22Rv1 (cell line): ENCODE data around the gene DACH1.

Experiments
- H3K27ac ChIP-seq: fragments of 450-650 bp; 2 replicates; pipeline ENCODE4 v1.5.1; 2017
- ZFX ChIP-seq: fragments of 450-650 bp; IDR thresholded peaks from 2 replicates; pipeline ENCODE4 v1.6.1; 2017; ENCODE audit warnings: antibody characterized with exemption, borderline replicate concordance
- TF ChIP-seq, protein P1 (sequence below): fragments of 450-650 bp; IDR thresholded peaks from 2 replicates; pipeline ENCODE4 v1.5.1; 2017; ENCODE audit warnings: mild to moderate bottlenecking

DACH1 gene

DNA sequence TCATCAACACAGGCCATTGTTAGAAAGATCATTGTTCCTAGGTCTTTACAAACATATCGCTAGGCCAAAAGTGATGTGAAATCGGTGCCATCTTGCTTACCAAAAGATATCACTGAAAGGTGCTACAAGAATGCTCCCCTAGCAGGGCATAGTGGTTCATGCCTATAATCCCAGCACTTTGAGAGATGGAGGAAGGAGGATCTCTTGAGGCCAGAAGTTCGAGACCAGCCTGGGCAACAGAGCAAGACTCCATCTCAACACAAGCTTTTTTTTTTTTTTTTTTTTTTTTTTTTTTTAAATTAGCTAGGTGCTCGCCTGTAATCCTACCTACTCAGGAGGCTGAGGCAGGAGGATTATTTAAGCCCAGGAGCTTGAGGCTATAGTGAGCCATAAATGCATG, 92.1 kb downstream of the DACH1 start:
- no peak overlapping the region for H3K27ac ChIP-seq
- no peak for TF ChIP-seq ZFX
- TF ChIP-seq, protein P1, sequence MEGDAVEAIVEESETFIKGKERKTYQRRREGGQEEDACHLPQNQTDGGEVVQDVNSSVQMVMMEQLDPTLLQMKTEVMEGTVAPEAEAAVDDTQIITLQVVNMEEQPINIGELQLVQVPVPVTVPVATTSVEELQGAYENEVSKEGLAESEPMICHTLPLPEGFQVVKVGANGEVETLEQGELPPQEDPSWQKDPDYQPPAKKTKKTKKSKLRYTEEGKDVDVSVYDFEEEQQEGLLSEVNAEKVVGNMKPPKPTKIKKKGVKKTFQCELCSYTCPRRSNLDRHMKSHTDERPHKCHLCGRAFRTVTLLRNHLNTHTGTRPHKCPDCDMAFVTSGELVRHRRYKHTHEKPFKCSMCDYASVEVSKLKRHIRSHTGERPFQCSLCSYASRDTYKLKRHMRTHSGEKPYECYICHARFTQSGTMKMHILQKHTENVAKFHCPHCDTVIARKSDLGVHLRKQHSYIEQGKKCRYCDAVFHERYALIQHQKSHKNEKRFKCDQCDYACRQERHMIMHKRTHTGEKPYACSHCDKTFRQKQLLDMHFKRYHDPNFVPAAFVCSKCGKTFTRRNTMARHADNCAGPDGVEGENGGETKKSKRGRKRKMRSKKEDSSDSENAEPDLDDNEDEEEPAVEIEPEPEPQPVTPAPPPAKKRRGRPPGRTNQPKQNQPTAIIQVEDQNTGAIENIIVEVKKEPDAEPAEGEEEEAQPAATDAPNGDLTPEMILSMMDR = no peak

DNA sequence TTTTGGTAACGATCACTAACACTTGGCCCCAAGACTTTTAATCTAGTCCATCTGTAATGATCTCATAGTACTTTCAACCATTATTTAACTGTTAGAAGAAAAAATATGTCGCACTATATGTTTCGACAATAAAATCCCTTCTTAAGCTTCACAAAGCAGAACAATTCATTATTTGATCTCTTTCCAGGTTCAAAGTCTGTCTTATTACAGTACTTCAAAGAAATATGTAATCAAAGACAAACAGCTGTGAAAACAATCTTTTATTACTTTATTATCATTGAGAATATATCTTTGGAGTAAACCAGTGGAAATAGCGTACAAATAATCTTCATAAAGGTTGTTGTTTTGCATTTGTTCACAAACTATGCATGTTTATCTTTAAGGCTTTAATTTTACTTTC, 93.5 kb downstream of the DACH1 start:
- TF ChIP-seq, protein P1 = no peak
- TF ChIP-seq ZFX = no peak

GRCh38 chr13:71772361-71772760, 94.6 kb downstream of the DACH1 start:
- H3K27ac ChIP-seq = no peak overlapping the region
- TF ChIP-seq ZFX = no peak
- TF ChIP-seq, protein P1 = no peak

More for the DNA sequence above, 93.5 kb downstream of the DACH1 start:
- H3K27ac ChIP-seq = no peak overlapping the region

GRCh38 chr13:71771144-71771543, 95.9 kb downstream of the DACH1 start:
- TF ChIP-seq ZFX = no peak
- TF ChIP-seq, protein P1 = no peak
- no peak overlapping the region for H3K27ac ChIP-seq

DNA sequence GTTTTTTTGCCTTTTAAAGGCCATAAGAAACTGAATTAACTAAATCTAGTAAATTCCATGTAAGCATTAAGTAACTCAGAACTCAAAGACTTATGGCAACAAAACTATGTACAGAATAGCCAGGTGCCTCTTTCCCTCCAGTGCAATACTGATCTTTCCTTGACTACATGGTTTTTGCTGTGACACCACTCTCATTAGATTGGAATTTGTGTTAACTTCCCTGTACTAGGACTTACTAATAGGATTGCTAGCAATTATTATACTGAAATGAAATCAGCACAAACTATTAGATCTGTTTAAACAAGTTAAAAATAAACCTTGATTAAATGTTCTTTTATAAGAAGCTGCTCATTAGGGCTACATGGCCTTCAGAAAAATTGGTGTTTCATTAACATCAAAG, 96.3 kb downstream of the DACH1 start:
- no peak overlapping the region for H3K27ac ChIP-seq
- no peak for TF ChIP-seq ZFX
- TF ChIP-seq, protein P1 = no peak

GRCh38 chr13:71768881-71769280, 98.1 kb downstream of the DACH1 start:
- no peak overlapping the region for H3K27ac ChIP-seq
- no peak for TF ChIP-seq ZFX
- TF ChIP-seq, protein P1 = no peak

DNA sequence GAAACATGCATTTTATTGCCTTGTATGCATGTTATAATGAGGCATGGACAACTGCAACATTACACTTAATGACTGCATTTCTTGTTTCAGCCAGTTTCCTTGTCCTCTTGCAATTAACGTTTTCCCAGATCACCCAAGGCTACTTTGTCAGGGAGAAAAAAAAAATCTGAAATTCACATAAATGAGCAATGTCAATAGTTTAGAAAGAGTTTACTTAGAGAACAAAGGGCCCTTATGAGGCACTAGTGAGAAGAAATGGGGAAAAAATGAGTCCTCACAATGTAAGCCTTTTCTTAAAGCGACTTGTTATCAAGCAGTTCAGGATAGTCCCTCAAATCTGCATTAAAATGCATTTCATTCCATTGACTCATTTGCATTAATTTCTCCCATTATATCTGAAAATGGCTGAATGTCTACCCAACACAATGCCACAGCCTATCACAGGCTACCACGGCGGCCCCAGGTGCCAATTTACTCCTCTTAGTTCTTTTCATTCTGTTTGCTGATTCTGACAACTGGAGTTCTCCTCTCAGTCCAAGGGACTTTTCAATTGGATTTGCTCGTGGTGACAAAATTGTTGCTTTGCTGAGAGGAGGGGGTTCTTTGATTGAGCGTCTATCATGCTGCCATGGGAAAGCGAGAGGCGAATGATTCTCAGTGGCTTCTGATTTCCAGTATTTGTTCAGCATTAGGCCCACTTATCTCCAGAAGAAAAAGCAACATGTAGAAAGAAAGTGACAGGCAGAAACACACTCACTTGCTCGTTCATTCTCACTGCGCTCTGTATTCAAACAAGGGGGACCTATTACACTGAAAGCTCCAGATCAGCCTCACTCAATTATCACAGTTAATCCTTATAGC, 107.1 kb downstream of the DACH1 start:
- no peak overlapping the region for H3K27ac ChIP-seq
- TF ChIP-seq ZFX = no peak
- TF ChIP-seq, protein P1 = no peak
